CD14-positive monocyte (primary cell): ENCODE results near the gene PTMS. TPM values are rescaled to one million over a fixed set of nuclear protein-coding genes. Genes with fewer than 3 reads are reported as not detected.

Source experiments
- DNase-seq, 3 donors: peaks; one replicate each; pipeline ENCODE4 v3.0.0-alpha.2; 2011 to 2022
- H2AFZ ChIP-seq: 2 replicates; pipeline ENCODE4 v1.6.0; 2012; ENCODE audit warnings: mild to moderate bottlenecking, low read depth, low read length, inconsistent platforms; ENCODE audit not compliant: insufficient read depth, poor library complexity, severe bottlenecking
- H3K27ac ChIP-seq, 2 donors: 1 replicate in 1 of 2; 2 replicates in 1 of 2; pipeline ENCODE4 v1.5.1; 2012 to 2013; ENCODE audit warnings: low read length in 2 of 2, control low read depth in 1 of 2, inconsistent platforms in 1 of 2, low read depth in 1 of 2, mild to moderate bottlenecking in 1 of 2
- H3K27me3 ChIP-seq, 2 donors: one replicate each; pipeline versions ENCODE4 v1.6.0 to v1.6.1; 2011 to 2013; ENCODE audit warnings: low read length in 2 of 2; ENCODE audit not compliant: control insufficient read depth in 2 of 2, insufficient read depth in 2 of 2
- H3K36me3 ChIP-seq, 2 donors: replicated peaks in 1 of 2; 1 replicate in 1 of 2; 2 replicates in 1 of 2; pipeline versions ENCODE4 v1.5.1 to v1.6.1; 2012 to 2013; ENCODE audit warnings: low read length in 2 of 2, control low read depth in 1 of 2, inconsistent platforms in 1 of 2, mild to moderate bottlenecking in 1 of 2; ENCODE audit not compliant: insufficient read depth in 2 of 2, control insufficient read depth in 1 of 2
- H3K4me1 ChIP-seq, 2 donors: 1 replicate in 1 of 2; 2 replicates in 1 of 2; pipeline versions ENCODE4 v1.5.1 to v1.6.1; 2012 to 2013; ENCODE audit warnings: low read length in 2 of 2, control low read depth in 1 of 2, inconsistent platforms in 1 of 2, mild to moderate bottlenecking in 1 of 2, moderate library complexity in 1 of 2; ENCODE audit not compliant: insufficient read depth in 2 of 2, control insufficient read depth in 1 of 2
- H3K4me2 ChIP-seq: replicated peaks from 2 replicates; pipeline ENCODE3; 2012; ENCODE audit warnings: low read length, moderate library complexity, mild to moderate bottlenecking; ENCODE audit not compliant: poor library complexity, severe bottlenecking; ENCODE audit errors: extremely low read depth
- H3K4me3 ChIP-seq, 3 experiments: fragments of 200-600 bp in 1 of 3; sonication (generic) in 1 of 3; replicated peaks in 1 of 3; 1 replicate in 2 of 3; 2 replicates in 1 of 3; pipeline ENCODE4 v1.5.1; 2011 to 2013; ENCODE audit warnings: low read length in 3 of 3, mild to moderate bottlenecking in 3 of 3, control low read depth in 2 of 3, low read depth in 2 of 3, inconsistent platforms in 1 of 3, moderate library complexity in 1 of 3
- H3K79me2 ChIP-seq: 2 replicates; pipeline ENCODE4 v1.6.0; 2012; ENCODE audit warnings: mild to moderate bottlenecking, control low read depth, inconsistent platforms, low read length, moderate library complexity; ENCODE audit not compliant: insufficient read depth
- H3K9ac ChIP-seq: 2 replicates; pipeline ENCODE4 v1.6.0; 2017; ENCODE audit warnings: low read length, mild to moderate bottlenecking; ENCODE audit not compliant: insufficient read depth, poor library complexity, severe bottlenecking
- H3K9me3 ChIP-seq, 2 donors: replicated peaks in 1 of 2; 1 replicate in 1 of 2; 2 replicates in 1 of 2; pipeline versions ENCODE4 v1.5.1 to v1.6.1; 2012 to 2013; ENCODE audit warnings: low read length in 2 of 2, control low read depth in 1 of 2; ENCODE audit not compliant: control insufficient read depth in 1 of 2, insufficient read depth in 1 of 2
- H4K20me1 ChIP-seq: 2 replicates; pipeline ENCODE4 v1.6.0; 2012; ENCODE audit warnings: mild to moderate bottlenecking, low read length, control low read depth, moderate library complexity; ENCODE audit not compliant: insufficient read depth
- H3K27ac Mint-ChIP-seq, 7 donors: one replicate each; pipeline ENCODE4 v1.8.0; 2020; ENCODE audit warnings: mild to moderate bottlenecking in 7 of 7, mixed read lengths in 7 of 7, moderate library complexity in 6 of 7, inconsistent platforms in 2 of 7
- H3K27me3 Mint-ChIP-seq, 3 donors: one replicate each; pipeline ENCODE4 v1.8.0; 2021 to 2022; ENCODE audit warnings: low read depth in 3 of 3, mild to moderate bottlenecking in 3 of 3, mixed read lengths in 3 of 3, moderate library complexity in 3 of 3, inconsistent platforms in 1 of 3
- H3K36me3 Mint-ChIP-seq, 2 donors: one replicate each; pipeline ENCODE4 v1.8.0; 2020; ENCODE audit warnings: mixed read lengths in 2 of 2, inconsistent platforms in 1 of 2, mild to moderate bottlenecking in 1 of 2
- H3K4me1 Mint-ChIP-seq: one replicate; pipeline ENCODE4 v1.8.0; 2020; ENCODE audit warnings: mild to moderate bottlenecking, mixed read lengths
- H3K4me3 Mint-ChIP-seq, 2 donors: one replicate each; pipeline ENCODE4 v1.8.0; 2020; ENCODE audit warnings: mild to moderate bottlenecking in 2 of 2, mixed read lengths in 2 of 2, moderate library complexity in 1 of 2
- H3K9me3 Mint-ChIP-seq, 7 donors: one replicate each; pipeline ENCODE4 v1.8.0; 2020 to 2022; ENCODE audit warnings: mixed read lengths in 7 of 7, mild to moderate bottlenecking in 6 of 7, moderate library complexity in 6 of 7, inconsistent platforms in 2 of 7
- WGBS: methylation state at CpG from one replicate; pipeline ENCODE4 v1.1.5; 2013; ENCODE audit warnings: missing lambda C conversion rate; ENCODE audit not compliant: insufficient coverage; 5-methylcytosine and 5-hydroxymethylcytosine counted together
- intact Hi-C, 2 donors: fragments of 100-400 bp; cut with micrococcal nuclease; formaldehyde crosslinking; loops; one replicate each; pipeline versions ENCODE4 v1.15.0 to v1.15.1; 2023
- polyA plus RNA-seq, 3 donors: library from polyadenylated mRNA; depleted of rRNA in 1 of 3; unstranded in 2 of 3; stranded (reverse) in 1 of 3; fragments of 300-500 nt in 2 of 3; fragments of >200 nt in 1 of 3; fragmentation: Illumina TruSeq in 2 of 3; gene quantifications; 1 replicate in 2 of 3; 2 replicates in 1 of 3; pipeline ENCODE4 v1.2.3, GENCODE V29; 2012 to 2021
- TF ChIP-seq, protein P1 (sequence below): fragments of 200-600 bp; IDR thresholded peaks from one replicate; pipeline ENCODE4 v1.8.0; 2022; ENCODE audit warnings: antibody characterized with exemption, mild to moderate bottlenecking

The PTMS gene
- polyA plus RNA-seq, 3 donors: 2.4 to 9.7 (median 2.6) TPM

DNA sequence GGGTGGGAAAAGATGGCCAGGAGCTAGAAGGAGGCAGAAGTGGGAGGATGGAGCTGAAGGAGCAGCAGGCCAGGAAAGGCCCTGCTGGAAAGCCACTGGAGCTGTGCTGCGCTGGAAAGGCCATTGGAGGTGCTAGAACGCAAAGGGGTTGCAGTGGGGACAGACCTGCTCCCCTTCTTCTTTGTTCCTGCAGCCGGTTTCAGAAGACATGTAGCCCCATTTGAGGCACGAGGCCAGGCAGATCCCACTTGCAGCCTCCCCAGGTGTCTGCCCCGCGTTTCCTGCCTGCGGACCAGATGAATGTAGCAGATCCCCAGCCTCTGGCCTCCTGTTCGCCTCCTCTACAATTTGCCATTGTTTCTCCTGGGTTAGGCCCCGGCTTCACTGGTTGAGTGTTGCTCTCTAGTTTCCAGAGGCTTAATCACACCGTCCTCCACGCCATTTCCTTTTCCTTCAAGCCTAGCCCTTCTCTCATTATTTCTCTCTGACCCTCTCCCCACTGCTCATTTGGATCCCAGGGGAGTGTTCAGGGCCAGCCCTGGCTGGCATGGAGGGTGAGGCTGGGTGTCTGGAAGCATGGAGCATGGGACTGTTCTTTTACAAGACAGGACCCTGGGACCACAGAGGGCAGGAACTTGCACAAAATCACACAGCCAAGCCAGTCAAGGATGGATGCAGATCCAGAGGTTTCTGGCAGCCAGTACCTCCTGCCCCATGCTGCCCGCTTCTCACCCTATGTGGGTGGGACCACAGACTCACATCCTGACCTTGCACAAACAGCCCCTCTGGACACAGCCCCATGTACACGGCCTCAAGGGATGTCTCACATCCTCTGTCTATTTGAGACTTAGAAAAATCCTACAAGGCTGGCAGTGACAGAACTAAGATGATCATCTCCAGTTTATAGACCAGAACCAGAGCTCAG, 53.2 kb downstream of the PTMS start:
- Mint-ChIP-seq H3K4me1 (peaks cover 34% of the 10 kb centered on the region), H3K4me3 (no peak overlapping the region), H3K27me3 (peaks cover 3 to 11% (median 9%) of the 10 kb centered on the region in 3 donors), H3K36me3 (peaks cover 55 to 63% of the 10 kb centered on the region in 2 donors), H3K27ac (peak overlapping the region in 1 of 7 donors; percentile 9), H3K9me3 (peaks cover 0 to 2% (median 0%) of the 10 kb centered on the region in 7 donors)
- Histone ChIP-seq H3K4me1 (peaks cover 20 to 38% of the 10 kb centered on the region in 2 donors), H3K27me3 (peaks cover 0 to 6% of the 10 kb centered on the region in 2 donors), H3K27ac (no peak overlapping the region), H3K4me3 (no peak overlapping the region), H3K4me2 (no peak overlapping the region), H2AFZ (no peak overlapping the region), H3K9ac (no peak overlapping the region), H4K20me1 (peaks cover 50% of the 10 kb centered on the region), H3K9me3 (no peaks in the 10 kb centered on the region), H3K36me3 (peaks cover 56 to 59% of the 10 kb centered on the region in 2 donors), H3K79me2 (peaks cover 5% of the 10 kb centered on the region)
- intact Hi-C loops: loop anchor here in 1 of 2 donors (5.0 kb wide), 1 partner anchor 202 kb away; no protein-coding TSS in a partner anchor
- WGBS: 97% methylated on average over 9 of the region's 13 CpGs
- DNase-seq: peak in 1 of 3 donors; percentile 1
- TF ChIP-seq, protein P1, sequence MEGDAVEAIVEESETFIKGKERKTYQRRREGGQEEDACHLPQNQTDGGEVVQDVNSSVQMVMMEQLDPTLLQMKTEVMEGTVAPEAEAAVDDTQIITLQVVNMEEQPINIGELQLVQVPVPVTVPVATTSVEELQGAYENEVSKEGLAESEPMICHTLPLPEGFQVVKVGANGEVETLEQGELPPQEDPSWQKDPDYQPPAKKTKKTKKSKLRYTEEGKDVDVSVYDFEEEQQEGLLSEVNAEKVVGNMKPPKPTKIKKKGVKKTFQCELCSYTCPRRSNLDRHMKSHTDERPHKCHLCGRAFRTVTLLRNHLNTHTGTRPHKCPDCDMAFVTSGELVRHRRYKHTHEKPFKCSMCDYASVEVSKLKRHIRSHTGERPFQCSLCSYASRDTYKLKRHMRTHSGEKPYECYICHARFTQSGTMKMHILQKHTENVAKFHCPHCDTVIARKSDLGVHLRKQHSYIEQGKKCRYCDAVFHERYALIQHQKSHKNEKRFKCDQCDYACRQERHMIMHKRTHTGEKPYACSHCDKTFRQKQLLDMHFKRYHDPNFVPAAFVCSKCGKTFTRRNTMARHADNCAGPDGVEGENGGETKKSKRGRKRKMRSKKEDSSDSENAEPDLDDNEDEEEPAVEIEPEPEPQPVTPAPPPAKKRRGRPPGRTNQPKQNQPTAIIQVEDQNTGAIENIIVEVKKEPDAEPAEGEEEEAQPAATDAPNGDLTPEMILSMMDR: no peak

DNA sequence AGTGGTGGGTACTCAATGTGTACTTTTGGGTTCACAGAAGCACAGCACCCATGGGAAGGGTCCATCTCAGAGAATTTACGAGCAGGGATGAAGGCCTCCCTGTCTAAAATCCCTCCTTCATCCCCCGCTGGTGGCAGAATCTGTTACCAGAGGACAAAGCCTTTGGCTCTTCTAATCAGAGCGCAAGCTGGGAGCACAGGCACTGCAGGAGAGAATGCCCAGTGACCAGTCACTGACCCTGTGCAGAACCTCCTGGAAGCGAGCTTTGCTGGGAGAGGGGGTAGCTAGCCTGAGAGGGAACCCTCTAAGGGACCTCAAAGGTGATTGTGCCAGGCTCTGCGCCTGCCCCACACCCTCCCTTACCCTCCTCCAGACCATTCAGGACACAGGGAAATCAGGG, 54.0 kb downstream of the PTMS start:
- Histone ChIP-seq H3K36me3 (peaks cover 48 to 51% of the 10 kb centered on the region in 2 donors), H3K9ac (no peak overlapping the region), H3K4me2 (no peak overlapping the region), H4K20me1 (peaks cover 42% of the 10 kb centered on the region), H3K79me2 (peaks cover 5% of the 10 kb centered on the region), H3K9me3 (no peaks in the 10 kb centered on the region), H3K27ac (peak overlapping the region; percentile 50 to 63), H2AFZ (no peak overlapping the region), H3K4me1 (peaks cover 20 to 39% of the 10 kb centered on the region in 2 donors), H3K4me3 (no peak overlapping the region), H3K27me3 (peaks cover 0 to 6% of the 10 kb centered on the region in 2 donors)
- no peak for DNase-seq
- Mint-ChIP-seq H3K9me3 (peaks cover 0 to 2% (median 0%) of the 10 kb centered on the region in 7 donors), H3K27ac (peak overlapping the region in 1 of 7 donors; percentile 78), H3K27me3 (peaks cover 3 to 16% (median 14%) of the 10 kb centered on the region in 3 donors), H3K4me3 (no peak overlapping the region), H3K36me3 (peaks cover 54 to 61% of the 10 kb centered on the region in 2 donors), H3K4me1 (peaks cover 36% of the 10 kb centered on the region)
- 97% methylated on average over 4 of the region's 5 CpGs for WGBS
- intact Hi-C loops: loop anchor here in 1 of 2 donors (5.0 kb wide), 1 partner anchor 203 kb away; no protein-coding TSS in a partner anchor
- TF ChIP-seq, protein P1: no peak

Other genes starting within 250 kb of the PTMS start
- 1,000 to 10,000 TPM; 2,879 to 3,427 (median 3,223) TPM for gene GAPDH, start 231.8 kb upstream of the PTMS start, polyA plus RNA-seq
- gene IFFO1, start 210.3 kb upstream of the PTMS start, polyA plus RNA-seq: 100 to 1,000 TPM in 1 of 3 donors, 10 to 100 TPM in 2; 10.7 to 178 (median 11.1) TPM
- 10 to 100 TPM in 1 of 3 donors, 1 to 10 TPM in 2; 3.9 to 54.5 (median 5.7) TPM for gene NOP2, start 198.1 kb upstream of the PTMS start, polyA plus RNA-seq
- 10 to 100 TPM in 2 of 3 donors, 1 to 10 TPM in 1; 9.9 to 74.2 (median 16.2) TPM for gene CHD4, start 159.0 kb upstream of the PTMS start, polyA plus RNA-seq
- under 1 TPM; 0.11 to 0.18 (median 0.14) TPM for gene LPAR5, start 130.4 kb upstream of the PTMS start, polyA plus RNA-seq
- 10 to 100 TPM; 10.2 to 28.3 (median 10.3) TPM for gene ACRBP, start 118.9 kb upstream of the PTMS start, polyA plus RNA-seq
- 10 to 100 TPM; 62.2 to 67.1 (median 64.0) TPM for gene ING4, start 103.2 kb upstream of the PTMS start, polyA plus RNA-seq
- 10 to 100 TPM in 2 of 3 donors, 1 to 10 TPM in 1; 9.6 to 87.0 (median 10.9) TPM for gene ZNF384, start 77.0 kb upstream of the PTMS start, polyA plus RNA-seq
- gene PIANP, start 65.5 kb upstream of the PTMS start, polyA plus RNA-seq: not detected
- 10 to 100 TPM; 70.1 to 77.1 (median 72.3) TPM for gene COPS7A, start 42.3 kb upstream of the PTMS start, polyA plus RNA-seq
- 100 to 1,000 TPM; 113 to 211 (median 140) TPM for gene MLF2, start 13.2 kb upstream of the PTMS start, polyA plus RNA-seq
- gene LAG3, start 6.2 kb downstream of the PTMS start, polyA plus RNA-seq: under 1 TPM in 1 of 3 donors, not detected in 2; 0.04 TPM
- gene CD4, start 23.2 kb downstream of the PTMS start, polyA plus RNA-seq: 100 to 1,000 TPM; 261 to 371 (median 269) TPM
- 10 to 100 TPM; 15.1 to 81.7 (median 16.0) TPM for gene GPR162, start 55.5 kb downstream of the PTMS start, polyA plus RNA-seq
- gene P3H3, start 62.0 kb downstream of the PTMS start, polyA plus RNA-seq: under 1 TPM in 1 of 3 donors, not detected in 2; 0.56 TPM
- under 1 TPM in 1 of 3 donors, not detected in 2; 0.31 TPM for gene GNB3, start 74.6 kb downstream of the PTMS start, polyA plus RNA-seq
- gene CDCA3, start 84.9 kb downstream of the PTMS start, polyA plus RNA-seq: under 1 TPM; 0.57 to 0.61 (median 0.59) TPM
- gene USP5, start 85.8 kb downstream of the PTMS start, polyA plus RNA-seq: 10 to 100 TPM; 28.0 to 32.4 (median 29.9) TPM
- 100 to 1,000 TPM; 446 to 839 (median 764) TPM for gene TPI1, start 101.2 kb downstream of the PTMS start, polyA plus RNA-seq
- gene SPSB2, start 106.9 kb downstream of the PTMS start, polyA plus RNA-seq: 1 to 10 TPM; 4.7 to 6.9 (median 6.6) TPM
- 1 to 10 TPM; 4.9 to 6.8 (median 5.1) TPM for gene LRRC23, start 138.5 kb downstream of the PTMS start, polyA plus RNA-seq
- under 1 TPM; 0.09 to 0.43 (median 0.19) TPM for gene ENO2, start 148.2 kb downstream of the PTMS start, polyA plus RNA-seq
- gene ATN1, start 161.6 kb downstream of the PTMS start, polyA plus RNA-seq: 10 to 100 TPM in 1 of 3 donors, under 1 TPM in 1, not detected in 1; 0.40 to 10.6 TPM
- gene RNU7-1, start 177.5 kb downstream of the PTMS start, polyA plus RNA-seq: not detected
- 10 to 100 TPM; 19.1 to 59.2 (median 24.2) TPM for gene C12orf57, start 177.7 kb downstream of the PTMS start, polyA plus RNA-seq
- 100 to 1,000 TPM; 449 to 764 (median 562) TPM for gene PTPN6, start 185.0 kb downstream of the PTMS start, polyA plus RNA-seq
- gene PHB2, start 204.3 kb downstream of the PTMS start, polyA plus RNA-seq: 100 to 1,000 TPM in 1 of 3 donors, 10 to 100 TPM in 2; 90.6 to 158 (median 91.9) TPM
- 10 to 100 TPM in 2 of 3 donors, 1 to 10 TPM in 1; 9.8 to 35.3 (median 33.1) TPM for gene EMG1, start 204.6 kb downstream of the PTMS start, polyA plus RNA-seq